ENCODE data around the gene FCER1G.
A peak's percentile ranks its signal among the peaks of the same experiment; 100 is the strongest.

FCER1G gene

DNA sequence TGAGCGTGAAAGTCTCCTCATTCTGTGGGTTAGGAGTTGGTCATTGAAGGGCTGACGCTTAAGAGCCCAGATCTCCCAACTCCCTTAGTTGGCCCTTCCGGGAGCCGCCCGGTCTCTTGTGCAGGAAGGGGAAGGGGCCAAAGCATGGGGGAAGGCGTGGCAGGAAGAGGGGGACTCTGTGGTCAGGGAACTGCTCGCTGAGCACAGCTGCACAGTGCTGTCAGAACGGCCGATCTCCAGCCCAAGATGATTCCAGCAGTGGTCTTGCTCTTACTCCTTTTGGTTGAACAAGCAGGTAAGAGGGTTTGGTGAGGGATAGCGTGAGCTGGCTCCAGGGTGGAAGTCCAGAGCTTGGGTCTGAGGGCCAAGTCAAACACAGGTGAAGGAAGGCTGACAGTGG lies at the start of gene FCER1G:
Gene FCER1G (plus strand): TSS at position 220 of the 400 bp plus-strand sequence. CDS start 27 bp downstream, at position 247.
- no peak for DNase-seq (ENCODE audit: low spot score)

DNA sequence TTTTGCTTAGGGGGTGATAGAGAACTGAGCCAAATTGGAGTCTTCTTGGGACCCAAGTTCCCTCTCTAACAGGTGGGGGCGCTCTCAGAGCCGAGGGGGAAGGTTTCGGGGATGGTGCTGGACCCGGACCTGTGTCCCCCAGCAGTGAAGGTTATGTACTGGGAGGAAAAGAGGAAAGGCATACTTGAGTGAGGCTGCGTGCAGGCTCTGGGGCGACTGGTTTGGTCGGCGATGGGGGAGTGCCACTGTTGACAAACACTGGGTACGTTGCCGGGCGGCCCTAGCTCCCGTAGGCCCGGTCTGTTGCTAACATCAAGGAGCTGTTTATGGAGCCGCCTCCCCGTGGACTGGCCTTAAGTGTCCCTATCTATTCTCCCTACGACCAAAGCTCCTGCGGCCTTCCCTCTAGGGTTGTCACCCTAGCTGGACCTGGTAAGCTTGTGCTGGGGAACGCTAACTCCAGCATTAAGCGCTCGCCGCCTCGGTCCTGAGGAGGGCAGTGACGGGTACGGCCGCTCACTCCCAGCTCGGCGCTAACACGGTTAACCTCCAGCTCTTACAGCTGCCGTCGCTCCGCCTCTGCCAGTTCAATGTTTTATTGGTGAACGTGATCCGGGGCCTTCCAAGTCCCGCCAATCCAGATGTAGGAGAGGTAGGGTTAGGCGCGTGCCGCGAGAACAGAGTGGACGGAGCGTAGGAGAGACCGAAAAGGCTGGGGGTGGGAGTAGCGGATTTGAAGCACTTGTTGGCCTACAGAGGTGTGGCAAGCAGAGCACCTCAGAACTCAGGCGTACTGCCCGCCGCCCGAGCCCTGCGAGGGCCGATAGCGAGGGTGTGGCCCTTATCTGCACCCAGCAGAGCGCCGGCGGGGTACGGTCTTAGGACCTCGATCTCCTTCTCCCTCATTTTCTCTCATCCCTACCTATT lies 49.1 kb upstream of the FCER1G start, which contains the start of gene PPOX:
Gene PPOX (plus strand): TSS at position 685 of the 927 bp plus-strand sequence. CDS start 422 bp downstream, outside the sequence.
- DNase-seq (ENCODE audit: low spot score): peak; percentile 90

DNA sequence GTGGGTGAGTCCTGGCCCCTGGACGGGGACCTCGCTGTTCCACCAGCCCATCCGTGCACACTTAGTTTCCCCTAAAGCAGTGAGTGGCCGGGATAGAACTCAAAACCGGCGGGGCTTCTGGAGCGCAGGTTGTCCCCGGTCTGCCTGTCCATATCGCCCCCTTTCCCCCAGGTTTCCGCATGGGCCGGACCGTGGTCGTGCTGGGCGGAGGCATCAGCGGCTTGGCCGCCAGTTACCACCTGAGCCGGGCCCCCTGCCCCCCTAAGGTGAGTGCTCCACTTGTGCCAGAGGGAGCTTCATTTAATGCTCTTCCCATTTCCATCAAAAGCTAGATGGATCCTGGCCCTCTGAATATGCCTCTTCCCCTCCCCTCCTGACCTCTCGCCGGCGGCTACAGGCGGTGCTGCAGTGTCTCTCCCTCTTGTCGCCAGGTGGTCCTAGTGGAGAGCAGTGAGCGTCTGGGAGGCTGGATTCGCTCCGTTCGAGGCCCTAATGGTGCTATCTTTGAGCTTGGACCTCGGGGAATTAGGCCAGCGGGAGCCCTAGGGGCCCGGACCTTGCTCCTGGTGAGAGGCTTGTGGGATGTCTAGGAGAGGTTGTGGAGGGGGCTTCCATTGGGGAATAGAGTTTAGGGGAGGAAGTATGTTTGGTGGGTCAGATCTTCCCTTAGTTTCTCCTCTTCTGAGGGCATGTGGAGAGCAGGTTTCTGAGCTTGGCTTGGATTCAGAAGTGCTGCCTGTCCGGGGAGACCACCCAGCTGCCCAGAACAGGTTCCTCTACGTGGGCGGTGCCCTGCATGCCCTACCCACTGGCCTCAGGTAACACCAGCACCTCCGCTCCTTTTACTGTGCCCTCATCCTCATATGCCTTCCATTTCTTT lies 48.2 kb upstream of the FCER1G start:
- peak; percentile 31 for DNase-seq (ENCODE audit: low spot score)

DNA sequence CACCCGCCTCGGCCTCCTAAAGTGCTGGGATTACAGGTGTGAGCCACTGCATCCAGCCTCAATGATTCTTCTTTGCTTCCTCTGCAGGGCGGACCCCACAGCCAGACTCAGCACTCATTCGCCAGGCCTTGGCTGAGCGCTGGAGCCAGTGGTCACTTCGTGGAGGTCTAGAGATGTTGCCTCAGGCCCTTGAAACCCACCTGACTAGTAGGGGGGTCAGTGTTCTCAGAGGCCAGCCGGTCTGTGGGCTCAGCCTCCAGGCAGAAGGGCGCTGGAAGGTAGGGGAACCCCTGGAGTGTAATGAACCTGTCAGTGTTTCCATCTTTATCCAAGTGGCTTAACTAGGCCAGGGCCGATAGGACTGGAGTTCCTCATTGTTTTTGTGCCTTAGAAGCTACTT lies 46.2 kb upstream of the FCER1G start:
- DNase-seq (ENCODE audit: low spot score): no peak

GRCh38 chr1:161171191-161171590 lies 43.9 kb upstream of the FCER1G start:
- peak; percentile 23 for DNase-seq (ENCODE audit: low spot score)

- DNase-seq (ENCODE audit: low spot score): no peak
These were observed 43.4 kb upstream of the FCER1G start for GRCh38 chr1:161171696-161172095.

- DNase-seq (ENCODE audit: low spot score): no peak
These were observed 42.7 kb upstream of the FCER1G start for GRCh38 chr1:161172349-161172748.

DNA sequence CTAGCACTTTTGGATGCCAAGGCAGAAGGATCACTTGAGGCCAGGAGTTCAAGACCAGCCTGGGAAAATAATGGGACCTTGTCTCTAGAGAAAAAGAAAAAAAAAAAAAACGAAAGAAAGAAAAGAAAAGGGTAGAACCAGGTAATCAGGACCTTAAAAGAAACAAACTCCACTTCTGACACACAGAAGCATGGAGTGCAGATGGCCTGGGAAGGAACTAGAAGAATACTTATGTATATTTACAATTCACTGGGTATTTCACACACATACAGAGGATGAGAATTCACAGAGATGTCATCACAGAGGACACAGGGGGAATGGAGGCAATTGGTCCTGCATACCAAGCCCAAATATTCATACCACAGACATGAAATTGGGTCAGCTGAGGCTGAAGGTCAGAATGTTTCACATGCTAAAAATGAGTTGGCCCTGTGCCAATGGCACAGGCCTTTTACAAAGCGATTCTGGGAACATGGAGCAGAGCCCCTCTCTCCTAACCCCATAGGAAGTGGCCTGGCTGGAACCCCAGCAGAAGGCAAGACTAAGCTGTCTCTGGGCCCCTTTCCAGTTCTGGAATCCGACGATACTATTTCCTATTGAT lies 42.2 kb upstream of the FCER1G start:
- no peak for DNase-seq (ENCODE audit: low spot score)

DNA sequence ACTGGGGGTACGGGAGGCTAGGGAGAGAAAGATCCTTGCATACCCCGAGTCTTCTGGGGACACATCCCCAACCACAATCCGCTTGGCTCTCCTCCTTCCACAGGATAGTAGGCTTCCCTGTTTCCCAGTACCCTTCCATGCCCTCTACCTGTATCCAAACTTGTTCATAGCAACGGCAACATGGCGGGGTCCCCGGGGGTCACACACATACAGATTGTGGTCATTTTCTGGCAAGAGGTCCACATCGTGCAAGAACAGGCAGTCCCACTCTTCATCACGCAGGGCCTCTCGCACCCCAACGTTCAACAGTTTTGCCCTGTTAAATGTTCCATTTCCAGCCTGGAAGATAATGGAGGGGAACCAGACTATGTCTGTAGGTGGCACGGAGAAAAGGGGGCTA lies 41.4 kb upstream of the FCER1G start:
- no peak for DNase-seq (ENCODE audit: low spot score)

- DNase-seq (ENCODE audit: low spot score): no peak
These were observed 40.2 kb upstream of the FCER1G start for GRCh38 chr1:161174911-161175310.

GRCh38 chr1:161175771-161176453 lies 39.2 kb upstream of the FCER1G start:
- DNase-seq (ENCODE audit: low spot score): no peak

- DNase-seq (ENCODE audit: low spot score): no peak
These were observed 38.5 kb upstream of the FCER1G start for GRCh38 chr1:161176468-161177111.

GRCh38 chr1:161177112-161177935 lies 37.8 kb upstream of the FCER1G start, which contains the start of gene B4GALT3:
Gene B4GALT3 (minus strand): TSS chr1:161177507. CDS start chr1:161176060, 1,447 bp downstream.
- DNase-seq (ENCODE audit: low spot score): peak; percentile 91

- no peak for DNase-seq (ENCODE audit: low spot score)
These were observed 37.2 kb upstream of the FCER1G start for GRCh38 chr1:161177936-161178244.

GRCh38 chr1:161179698-161180097 lies 35.4 kb upstream of the FCER1G start:
- DNase-seq (ENCODE audit: low spot score): no peak

- no peak for DNase-seq (ENCODE audit: low spot score)
These were observed 34.5 kb upstream of the FCER1G start for GRCh38 chr1:161180639-161181038.

DNA sequence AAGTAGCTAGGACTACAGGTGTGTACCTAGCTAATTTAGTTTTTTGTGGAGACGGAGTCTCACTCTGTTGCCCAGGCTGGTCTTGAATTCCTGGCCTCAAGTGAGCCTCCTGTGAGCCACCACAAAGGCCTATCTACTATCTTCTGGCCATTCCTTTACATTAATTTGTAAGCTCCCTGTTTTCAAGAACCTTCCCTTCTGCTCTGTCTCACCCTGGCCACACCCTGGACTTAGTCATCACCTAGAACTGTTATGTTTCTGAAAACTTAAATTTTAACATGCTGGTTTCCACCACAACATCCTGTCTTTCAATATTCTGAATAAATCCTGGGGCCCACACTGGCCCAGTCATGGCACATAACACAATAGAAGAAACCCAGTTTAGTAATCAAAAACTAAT lies 32.9 kb upstream of the FCER1G start:
- no peak for DNase-seq (ENCODE audit: low spot score)

- no peak for DNase-seq (ENCODE audit: low spot score)
These were observed 29.8 kb upstream of the FCER1G start for GRCh38 chr1:161185282-161185682.

DNA sequence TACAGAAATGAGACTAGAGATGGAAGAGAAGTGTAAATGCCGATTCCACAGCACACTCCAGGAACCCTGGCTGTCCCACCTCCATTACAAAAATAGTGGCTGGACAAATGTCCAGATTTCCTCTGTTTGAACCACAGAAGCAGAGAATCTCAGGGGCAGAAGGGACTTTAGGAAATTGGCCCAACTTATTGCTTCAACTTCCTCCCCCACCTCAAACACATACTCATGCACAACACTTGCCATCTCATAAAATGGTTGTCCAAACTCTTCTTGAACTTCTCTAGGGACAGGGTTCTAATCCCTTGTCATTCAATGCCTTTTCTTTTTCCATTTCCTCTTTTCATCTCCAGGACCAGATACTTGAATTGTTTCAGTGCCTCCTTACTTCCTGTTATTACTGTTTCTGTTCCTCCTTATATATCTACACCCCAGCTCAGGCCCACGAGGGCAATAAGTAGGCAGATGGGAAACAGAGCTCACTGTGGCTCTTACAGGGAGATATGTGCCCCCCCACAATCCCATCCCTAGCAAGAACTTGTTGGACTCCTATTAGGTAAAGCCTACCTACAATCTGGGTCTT lies 29.3 kb upstream of the FCER1G start:
- no peak for DNase-seq (ENCODE audit: low spot score)

- no peak for DNase-seq (ENCODE audit: low spot score)
These were observed 27.8 kb upstream of the FCER1G start for GRCh38 chr1:161187311-161187710.
